CD4-positive, CD25-positive, alpha-beta regulatory T cell (primary cell): ENCODE measurements around the gene KIFC1. TPM values are rescaled to one million over a fixed set of nuclear protein-coding genes. Genes with fewer than 3 reads are reported as not detected.

Experiments used
- ATAC-seq, 2 donors: fragments of 150-1000 bp; cut with Tn5 transposase; one replicate each; pipeline ENCODE4 v1.10.0; 2021; ENCODE audit warnings: low read depth in 2 of 2, moderate number of reproducible peaks in 2 of 2, moderate library complexity in 1 of 2
- DNase-seq, 3 donors: peaks; one replicate each; pipeline versions ENCODE4 v3.0.0 to v3.0.0-alpha.2; 2012 to 2022; ENCODE audit warnings: mixed read lengths in 1 of 3
- H3K27ac ChIP-seq: one replicate; pipeline ENCODE4 v1.7.0; 2013; ENCODE audit warnings: mild to moderate bottlenecking, low read length; ENCODE audit not compliant: insufficient read depth, poor library complexity, severe bottlenecking
- H3K27me3 ChIP-seq: one replicate; pipeline ENCODE4 v1.7.0; 2013; ENCODE audit warnings: low read length; ENCODE audit not compliant: control insufficient read depth, insufficient read depth
- H3K36me3 ChIP-seq: one replicate; pipeline ENCODE4 v1.7.0; 2013; ENCODE audit warnings: mild to moderate bottlenecking, low read length, moderate library complexity; ENCODE audit not compliant: control insufficient read depth, insufficient read depth
- H3K4me1 ChIP-seq: 2 replicates; pipeline ENCODE4 v1.7.0; 2013; ENCODE audit warnings: mild to moderate bottlenecking, low read length; ENCODE audit not compliant: insufficient read depth, control insufficient read depth, poor library complexity, severe bottlenecking
- H3K4me3 ChIP-seq: one replicate; pipeline ENCODE4 v1.7.0; 2013; ENCODE audit warnings: low read depth, mild to moderate bottlenecking, low read length, moderate library complexity
- H3K9me3 ChIP-seq, 2 experiments: 1 replicate in 1 of 2; 2 replicates in 1 of 2; pipeline ENCODE4 v1.7.0; 2013; ENCODE audit warnings: low read length in 2 of 2, mild to moderate bottlenecking in 1 of 2, moderate library complexity in 1 of 2; ENCODE audit not compliant: control insufficient read depth in 2 of 2
- H3K27ac Mint-ChIP-seq, 3 donors: one replicate each; pipeline ENCODE4 v1.8.0; 2020 to 2022; ENCODE audit warnings: mild to moderate bottlenecking in 3 of 3, mixed read lengths in 3 of 3, moderate library complexity in 2 of 3
- H3K27me3 Mint-ChIP-seq: one replicate; pipeline ENCODE4 v1.8.0; 2022; ENCODE audit warnings: mild to moderate bottlenecking, mixed read lengths
- H3K36me3 Mint-ChIP-seq: one replicate; pipeline ENCODE4 v1.8.0; 2020; ENCODE audit warnings: mixed read lengths
- H3K4me1 Mint-ChIP-seq, 4 donors: one replicate each; pipeline ENCODE4 v1.8.0; 2020 to 2022; ENCODE audit warnings: mixed read lengths in 4 of 4, mild to moderate bottlenecking in 1 of 4
- H3K4me3 Mint-ChIP-seq, 4 donors: one replicate each; pipeline ENCODE4 v1.8.0; 2020 to 2022; ENCODE audit warnings: mild to moderate bottlenecking in 4 of 4, mixed read lengths in 4 of 4, moderate library complexity in 3 of 4
- H3K9me3 Mint-ChIP-seq, 7 donors: one replicate each; pipeline ENCODE4 v1.8.0; 2020 to 2022; ENCODE audit warnings: mixed read lengths in 7 of 7, mild to moderate bottlenecking in 3 of 7, moderate library complexity in 2 of 7
- polyA plus RNA-seq, 4 donors: library from polyadenylated mRNA; unstranded; fragments of 300-500 nt; fragmentation: Illumina TruSeq; gene quantifications; one replicate each; pipeline ENCODE4 v1.2.3, GENCODE V29; 2021
- total RNA-seq: library from RNA; stranded (reverse); gene quantifications from one replicate; pipeline ENCODE4 v1.2.3, GENCODE V29; 2022

Gene KIFC1
- total and polyA plus RNA-seq, 5 donors from 2014 or later, result 0.41 to 8.7 (median 1.4) TPM

GRCh38 chr6:33446356-33446755, 54.7 kb downstream of the KIFC1 start:
- Histone ChIP-seq H3K36me3 (peaks cover 33% of the 10 kb centered on the region), H3K4me1 (no peaks in the 10 kb centered on the region), H3K9me3 (no peaks in the 10 kb centered on the region), H3K4me3 (no peak overlapping the region), H3K27me3 (no peaks in the 10 kb centered on the region), H3K27ac (no peak overlapping the region)
- Mint-ChIP-seq H3K27me3 (no peaks in the 10 kb centered on the region), H3K36me3 (peaks cover 33% of the 10 kb centered on the region), H3K9me3 (no peaks in the 10 kb centered on the region), H3K4me1 (peaks cover 0 to 14% (median 9%) of the 10 kb centered on the region in 4 donors), H3K4me3 (peak overlapping the region in 1 of 4 donors; percentile 67), H3K27ac (peak overlapping the region in 2 of 3 donors; percentile 46 to 84)
- DNase-seq (no peak), ATAC-seq (no peak)

DNA sequence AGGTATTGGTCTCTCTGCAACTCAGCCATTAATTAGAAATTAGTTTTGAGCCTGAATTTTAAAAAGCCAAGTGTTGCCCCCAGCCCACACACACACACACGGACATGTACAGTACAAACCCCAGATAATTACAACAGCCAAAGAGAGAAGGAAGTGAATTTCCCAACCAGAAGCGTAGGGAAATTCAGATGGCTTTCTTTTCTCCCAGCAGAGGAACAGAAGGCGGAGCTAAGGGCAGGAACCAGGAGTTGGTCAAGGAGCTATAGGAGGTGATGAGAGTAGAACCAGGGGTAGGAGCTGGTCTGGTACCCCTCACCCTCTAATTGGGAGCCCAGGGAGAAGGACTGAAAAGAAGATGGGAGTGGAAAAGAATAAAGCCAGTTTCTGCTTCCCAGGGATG, 58.8 kb downstream of the KIFC1 start:
- no peak for DNase-seq
- H3K4me3 Mint-ChIP-seq, result peak overlapping the region in 2 of 4 donors; percentile 44 to 49
- peaks cover 0 to 2% (median 0%) of the 10 kb centered on the region in 7 donors for H3K9me3 Mint-ChIP-seq
- peak overlapping the region in 1 of 3 donors; percentile 12 for H3K27ac Mint-ChIP-seq
- ATAC-seq, result no peak
- Histone ChIP-seq H3K4me1 (peaks cover 25% of the 10 kb centered on the region), H3K27me3 (no peaks in the 10 kb centered on the region), H3K9me3 (no peaks in the 10 kb centered on the region), H3K27ac (no peak overlapping the region), H3K36me3 (peaks cover 16% of the 10 kb centered on the region), H3K4me3 (no peak overlapping the region)
- no peaks in the 10 kb centered on the region for H3K27me3 Mint-ChIP-seq
- H3K36me3 Mint-ChIP-seq, result peaks cover 22% of the 10 kb centered on the region
- H3K4me1 Mint-ChIP-seq, result peaks cover 10 to 37% (median 24%) of the 10 kb centered on the region in 4 donors

DNA sequence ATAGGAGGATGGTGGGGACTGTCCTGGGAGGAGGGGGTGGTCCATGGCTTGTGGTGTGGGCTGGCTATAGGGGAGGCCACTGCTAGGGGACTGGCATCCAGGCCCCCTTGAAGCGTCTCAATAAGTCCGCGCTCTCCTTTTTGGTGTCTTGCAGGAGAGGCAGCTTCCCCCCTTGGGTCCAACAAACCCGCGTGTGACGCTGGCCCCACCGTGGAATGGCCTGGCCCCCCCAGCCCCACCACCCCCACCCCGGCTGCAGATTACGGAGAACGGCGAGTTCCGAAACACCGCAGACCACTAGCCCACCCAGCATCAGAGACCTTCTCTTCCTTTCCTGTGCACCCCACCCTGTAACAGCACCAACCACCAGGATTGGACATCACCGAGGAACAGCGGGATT, 60.0 kb downstream of the KIFC1 start:
- Histone ChIP-seq H3K36me3 (peaks cover 18% of the 10 kb centered on the region), H3K4me3 (no peak overlapping the region), H3K27me3 (no peaks in the 10 kb centered on the region), H3K4me1 (peaks cover 28% of the 10 kb centered on the region), H3K9me3 (no peaks in the 10 kb centered on the region), H3K27ac (peak overlapping the region; percentile 70)
- Mint-ChIP-seq H3K27me3 (no peaks in the 10 kb centered on the region), H3K9me3 (peaks cover 0 to 2% (median 0%) of the 10 kb centered on the region in 7 donors), H3K27ac (peak overlapping the region; percentile 17 to 90 (median 79)), H3K4me3 (peak overlapping the region in 1 of 4 donors; percentile 61), H3K36me3 (peaks cover 22% of the 10 kb centered on the region), H3K4me1 (peaks cover 11 to 49% (median 25%) of the 10 kb centered on the region in 4 donors)
- no peak for DNase-seq
- no peak for ATAC-seq

GRCh38 chr6:33452496-33452895, 60.9 kb downstream of the KIFC1 start:
- Histone ChIP-seq H3K9me3 (no peaks in the 10 kb centered on the region), H3K36me3 (peaks cover 19% of the 10 kb centered on the region), H3K4me3 (no peak overlapping the region), H3K27me3 (no peaks in the 10 kb centered on the region), H3K27ac (peak overlapping the region; percentile 70), H3K4me1 (peaks cover 28% of the 10 kb centered on the region)
- Mint-ChIP-seq H3K4me1 (peaks cover 11 to 56% (median 27%) of the 10 kb centered on the region in 4 donors), H3K36me3 (peaks cover 26% of the 10 kb centered on the region), H3K27ac (peak overlapping the region in 1 of 3 donors; percentile 96), H3K9me3 (peaks cover 0 to 2% (median 0%) of the 10 kb centered on the region in 7 donors), H3K27me3 (no peaks in the 10 kb centered on the region), H3K4me3 (no peak overlapping the region)
- no peak for DNase-seq
- no peak for ATAC-seq

DNA sequence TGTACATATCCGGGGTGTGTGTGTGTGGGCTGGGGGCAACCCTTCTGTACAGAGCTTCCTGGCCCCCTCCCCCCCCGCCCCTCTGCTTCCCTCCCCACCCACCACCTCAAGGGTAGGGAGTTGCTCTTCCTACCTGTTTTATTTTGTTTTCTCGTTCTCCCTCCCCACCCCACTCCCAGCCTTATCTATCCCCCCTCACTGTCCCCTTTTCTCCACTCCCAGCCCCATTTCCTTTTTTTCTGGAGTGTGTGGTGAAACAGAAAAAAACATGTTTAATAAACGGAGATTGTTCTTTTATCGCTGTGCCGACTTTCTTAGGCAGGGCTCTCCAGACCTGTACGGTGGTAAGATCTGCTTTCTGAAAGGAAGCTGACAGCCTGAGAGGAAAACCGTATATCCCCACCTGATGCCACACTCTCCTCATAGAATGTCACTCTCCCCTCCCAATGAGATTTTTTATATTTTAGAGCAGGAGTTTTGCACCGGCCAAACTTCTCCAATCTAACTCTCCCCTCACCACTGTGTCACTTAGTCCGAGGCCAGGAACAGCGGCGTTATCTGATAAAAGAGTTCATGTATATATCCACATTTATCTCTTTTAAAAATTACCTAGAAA, 61.9 kb downstream of the KIFC1 start:
- H3K4me3 ChIP-seq, result peak overlapping the region; percentile 87
- no peak for ATAC-seq
- Mint-ChIP-seq H3K27ac (peak overlapping the region; percentile 90 to 98 (median 96)), H3K27me3 (no peaks in the 10 kb centered on the region), H3K36me3 (peaks cover 18% of the 10 kb centered on the region), H3K4me1 (peaks cover 11 to 55% (median 26%) of the 10 kb centered on the region in 4 donors), H3K9me3 (peaks cover 0 to 2% (median 0%) of the 10 kb centered on the region in 7 donors), H3K4me3 (peak overlapping the region; percentile 97 to 100 (median 99))
- peaks cover 28% of the 10 kb centered on the region for H3K4me1 ChIP-seq
- H3K36me3 ChIP-seq, result peaks cover 10% of the 10 kb centered on the region
- peak in 2 of 3 donors; percentile 5 to 26 for DNase-seq
- H3K9me3 ChIP-seq, result no peaks in the 10 kb centered on the region
- H3K27me3 ChIP-seq, result no peaks in the 10 kb centered on the region
- peak overlapping the region; percentile 70 for H3K27ac ChIP-seq

DNA sequence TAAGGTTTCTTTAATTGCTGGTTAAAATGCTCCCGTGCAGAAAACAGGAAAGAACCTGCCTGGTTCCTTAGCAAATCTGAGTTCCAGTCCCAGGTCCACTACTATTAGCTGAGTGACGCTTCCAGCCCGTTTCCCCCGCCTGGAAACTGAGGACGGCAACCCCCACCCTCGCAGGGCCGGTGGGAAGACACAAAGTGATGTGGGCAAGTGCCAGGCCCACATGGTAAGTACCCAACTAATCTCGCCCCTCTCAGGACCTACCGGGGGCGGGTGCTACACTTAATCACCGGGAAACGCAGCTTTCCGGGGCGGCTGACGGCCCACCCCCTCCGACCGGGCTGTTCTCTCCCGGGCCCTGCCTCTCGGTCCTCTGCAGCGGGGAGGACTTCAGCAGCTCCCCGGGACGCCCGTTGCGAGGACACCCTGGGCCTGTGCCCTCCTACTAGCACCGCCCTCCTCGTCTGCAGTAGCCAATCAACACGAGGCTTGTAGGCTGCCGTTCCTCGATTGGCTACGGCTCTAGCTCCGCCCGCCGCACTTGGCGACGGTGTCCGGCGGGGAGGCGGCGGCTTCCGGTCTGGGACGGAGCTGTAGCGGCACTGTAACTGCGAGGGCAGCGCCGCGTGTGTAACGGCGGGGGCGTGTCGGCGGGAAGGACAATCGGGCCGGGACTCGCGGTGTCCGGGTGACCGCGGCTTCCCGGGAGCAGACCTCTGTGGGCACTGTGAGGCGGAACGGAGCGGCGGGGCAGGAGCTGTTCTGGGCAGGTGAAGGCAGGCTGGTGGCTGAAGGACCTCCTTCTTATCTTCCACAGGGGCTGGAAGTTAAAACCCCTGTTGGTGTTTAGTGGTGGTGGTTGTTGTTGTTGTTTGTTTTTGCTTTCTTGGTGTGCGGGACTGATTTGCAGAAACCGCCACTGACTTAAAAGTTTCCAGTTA, 62.7 kb downstream of the KIFC1 start, which contains the start of gene ZBTB9:
TSS of gene ZBTB9 (plus strand) at position 568 of the 938 bp plus-strand sequence. CDS start 525 bp downstream, outside the sequence.
- peaks cover 13% of the 10 kb centered on the region for H3K36me3 Mint-ChIP-seq
- peaks cover 10% of the 10 kb centered on the region for H3K36me3 ChIP-seq
- no peaks in the 10 kb centered on the region for H3K27me3 ChIP-seq
- peaks cover 11 to 49% (median 23%) of the 10 kb centered on the region in 4 donors for H3K4me1 Mint-ChIP-seq
- no peaks in the 10 kb centered on the region for H3K9me3 ChIP-seq
- peak within 1 kb of the TSS; percentile 97 to 100 (median 99) for H3K4me3 Mint-ChIP-seq
- DNase-seq (peak; percentile 93 to 96 (median 94)), ATAC-seq (peak; percentile 100)
- peak within 1 kb of the TSS; percentile 70 for H3K27ac ChIP-seq
- H3K27me3 Mint-ChIP-seq, result no peaks in the 10 kb centered on the region
- peaks cover 0 to 2% (median 0%) of the 10 kb centered on the region in 7 donors for H3K9me3 Mint-ChIP-seq
- H3K4me1 ChIP-seq, result peaks cover 28% of the 10 kb centered on the region
- peak within 1 kb of the TSS; percentile 91 to 98 (median 96) for H3K27ac Mint-ChIP-seq
- H3K4me3 ChIP-seq, result peak within 1 kb of the TSS; percentile 88

DNA sequence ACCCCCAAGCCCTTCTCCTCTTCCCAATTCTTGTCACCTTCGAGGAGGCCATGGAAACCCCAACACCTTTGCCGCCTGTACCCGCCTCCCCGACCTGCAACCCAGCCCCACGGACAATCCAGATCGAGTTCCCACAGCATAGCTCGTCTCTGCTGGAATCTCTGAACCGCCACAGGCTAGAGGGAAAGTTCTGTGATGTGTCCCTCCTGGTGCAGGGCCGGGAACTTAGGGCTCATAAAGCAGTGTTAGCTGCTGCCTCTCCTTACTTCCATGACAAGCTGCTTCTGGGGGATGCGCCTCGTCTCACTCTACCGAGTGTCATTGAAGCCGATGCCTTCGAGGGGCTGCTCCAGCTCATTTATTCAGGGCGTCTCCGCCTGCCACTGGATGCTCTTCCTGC, 63.4 kb downstream of the KIFC1 start:
- peaks cover 11 to 49% (median 23%) of the 10 kb centered on the region in 4 donors for H3K4me1 Mint-ChIP-seq
- H3K27ac Mint-ChIP-seq, result peak overlapping the region; percentile 56 to 98 (median 96)
- peaks cover 13% of the 10 kb centered on the region for H3K36me3 Mint-ChIP-seq
- H3K4me3 Mint-ChIP-seq, result peak overlapping the region; percentile 97 to 100 (median 99)
- Histone ChIP-seq H3K27me3 (no peaks in the 10 kb centered on the region), H3K4me3 (peak overlapping the region; percentile 88), H3K36me3 (peaks cover 10% of the 10 kb centered on the region), H3K27ac (peak overlapping the region; percentile 70), H3K9me3 (no peaks in the 10 kb centered on the region), H3K4me1 (peaks cover 28% of the 10 kb centered on the region)
- H3K9me3 Mint-ChIP-seq, result peaks cover 0 to 2% (median 0%) of the 10 kb centered on the region in 7 donors
- DNase-seq, result no peak
- no peak for ATAC-seq
- H3K27me3 Mint-ChIP-seq, result no peaks in the 10 kb centered on the region
